NT2/D1 (cell line): ENCODE measurements around the gene PANK3.

ENCODE experiments used
- SUZ12 ChIP-seq: IDR thresholded peaks from 2 replicates; pipeline ENCODE4 v1.6.1; 2011; ENCODE audit not compliant: insufficient read length, insufficient read depth; ENCODE audit errors: extremely low read depth
- YY1 ChIP-seq: IDR thresholded peaks from 2 replicates; pipeline ENCODE4 v1.6.1; 2011; ENCODE audit not compliant: insufficient read length, insufficient read depth

- TF ChIP-seq SUZ12 (no peak), YY1 (no peak)
These were observed 16.9 kb downstream of the PANK3 start for GRCh38 chr5:168562279-168562678.
